OCI-LY1 (cell line): ENCODE measurements around the gene LGALS12.

Experiments
- CTCF ChIP-seq: fragments of 200-600 bp; sonication (generic), shearing (Covaris generic); IDR thresholded peaks from 2 replicates; pipeline ENCODE4 v1.5.1; 2017; ENCODE audit warnings: mild to moderate bottlenecking, antibody characterized with exemption, low read length, moderate library complexity, mixed read lengths
- EZH2 ChIP-seq: fragments of 200-600 bp; sonication (generic), shearing (Covaris generic); IDR thresholded peaks from 2 replicates; pipeline ENCODE4 v1.8.0; 2017; ENCODE audit warnings: borderline replicate concordance, mixed run types, mild to moderate bottlenecking, antibody characterized with exemption, low read length, moderate library complexity, mixed read lengths

DNA sequence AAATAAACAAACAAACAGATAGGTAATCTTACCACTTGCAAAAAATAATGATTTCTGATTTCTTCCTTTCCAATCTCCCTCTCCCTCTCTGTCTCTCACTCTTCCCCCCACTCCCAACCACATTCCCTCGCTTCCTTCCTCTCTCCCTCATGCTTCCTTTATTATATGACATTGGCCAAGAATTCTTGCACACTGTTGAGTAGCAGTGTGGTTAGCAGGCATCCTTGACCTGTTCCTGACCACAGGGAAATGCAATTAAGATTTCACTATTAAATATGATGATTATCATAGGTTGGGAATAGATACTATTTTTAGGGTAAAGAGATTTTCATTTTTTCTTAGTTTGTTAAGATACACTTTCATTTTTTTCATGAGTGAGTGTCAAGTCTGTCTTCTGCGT is 16.0 kb downstream of the LGALS12 start:
- TF ChIP-seq CTCF (no peak), EZH2 (no peak)
